GM21390 (cell line): Measurements from ENCODE around the gene EZH2.

Source experiments
- ATAC-seq: cut with Tn5 transposase; IDR thresholded peaks from one replicate; pipeline ENCODE4 v1.9.1; 2021; ENCODE audit not compliant: unreplicated experiment

The EZH2 gene

DNA sequence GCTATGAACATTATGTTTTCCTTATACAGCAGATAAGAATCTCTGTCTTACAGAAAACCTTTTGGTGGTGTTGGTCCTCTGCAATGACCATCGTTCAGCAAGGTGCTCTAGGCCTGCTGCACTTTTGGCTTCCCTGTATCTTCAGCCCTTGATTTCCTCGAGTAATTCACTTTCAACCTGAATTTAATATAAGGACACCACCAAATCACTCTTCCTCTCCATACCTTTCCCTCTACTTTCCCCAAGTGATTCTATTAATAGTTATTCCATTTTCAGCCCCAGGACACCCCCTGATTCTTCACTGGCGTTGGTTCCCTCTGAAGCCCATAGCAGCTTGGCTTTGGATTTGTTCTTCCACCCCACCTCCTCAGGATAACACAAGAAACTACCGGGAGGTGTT, 72.2 kb downstream of the EZH2 start:
- ATAC-seq = no peak

- ATAC-seq = no peak
These were observed 74.2 kb downstream of the EZH2 start for GRCh38 chr7:148809856-148810255.

- ATAC-seq = no peak
These were observed 76.7 kb downstream of the EZH2 start for GRCh38 chr7:148807436-148807835.

DNA sequence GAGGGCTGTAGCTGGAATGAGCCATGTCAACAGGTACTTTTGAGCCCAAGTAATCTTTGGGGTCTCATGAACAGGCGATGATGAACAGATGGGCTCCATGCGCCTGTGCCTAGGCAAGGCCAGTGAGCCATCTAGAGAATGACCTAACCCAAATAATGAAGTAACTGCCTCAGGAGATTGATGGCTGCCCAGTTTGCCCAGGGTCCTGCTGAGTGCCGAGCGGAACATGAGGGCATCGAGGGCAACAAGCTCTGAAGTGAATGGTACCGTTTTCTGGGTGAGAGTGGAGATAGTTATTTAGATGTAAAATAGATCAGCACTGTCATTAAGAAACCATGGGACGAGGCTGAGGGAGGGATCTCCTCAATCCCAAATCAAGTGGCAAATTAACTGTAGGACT, 77.9 kb downstream of the EZH2 start:
- ATAC-seq = no peak

DNA sequence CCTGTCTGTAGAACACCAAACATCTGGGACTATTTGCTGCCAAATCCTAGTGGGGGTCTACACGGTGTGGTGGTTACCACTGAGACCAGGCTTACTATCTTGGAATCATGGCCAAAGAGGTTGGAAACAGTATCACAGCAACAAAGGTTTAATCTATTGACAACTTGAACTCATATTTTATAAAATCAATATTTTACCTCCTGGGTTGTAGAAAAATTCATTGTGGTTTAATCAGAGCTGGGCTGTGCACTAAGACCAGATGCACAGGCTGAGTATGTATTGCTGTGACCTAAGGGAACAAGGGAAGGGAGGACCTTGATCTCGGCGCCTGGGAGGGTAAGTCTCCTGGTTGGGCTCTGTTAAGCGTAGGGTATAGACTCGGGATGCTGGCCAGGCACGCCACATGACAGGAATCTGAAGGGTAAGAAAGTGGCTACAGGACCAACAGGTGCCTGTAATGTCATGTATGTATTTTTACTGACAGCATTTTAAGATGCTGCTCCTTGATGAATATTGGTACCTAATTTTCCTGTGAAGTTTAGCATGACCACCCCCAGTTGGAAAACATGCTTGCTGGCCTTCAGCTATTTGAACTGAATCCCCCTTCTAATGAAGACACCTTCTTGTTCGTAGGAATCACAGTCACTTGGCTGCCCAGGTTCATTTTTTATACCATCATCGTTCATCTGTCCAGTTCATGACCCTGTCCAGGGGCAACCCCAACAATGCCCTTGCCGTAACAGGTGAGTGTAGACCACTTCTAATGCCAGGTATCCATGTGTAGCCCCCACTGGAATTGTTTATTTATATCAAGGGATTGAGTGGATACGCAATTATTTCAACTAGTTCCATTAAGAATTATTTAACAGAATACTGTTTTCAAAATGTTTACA, 79.5 kb downstream of the EZH2 start:
- ATAC-seq = no peak

GRCh38 chr7:148803094-148803493, 81.0 kb downstream of the EZH2 start:
- no peak for ATAC-seq

GRCh38 chr7:148802101-148802493, 82.0 kb downstream of the EZH2 start:
- ATAC-seq = no peak

DNA sequence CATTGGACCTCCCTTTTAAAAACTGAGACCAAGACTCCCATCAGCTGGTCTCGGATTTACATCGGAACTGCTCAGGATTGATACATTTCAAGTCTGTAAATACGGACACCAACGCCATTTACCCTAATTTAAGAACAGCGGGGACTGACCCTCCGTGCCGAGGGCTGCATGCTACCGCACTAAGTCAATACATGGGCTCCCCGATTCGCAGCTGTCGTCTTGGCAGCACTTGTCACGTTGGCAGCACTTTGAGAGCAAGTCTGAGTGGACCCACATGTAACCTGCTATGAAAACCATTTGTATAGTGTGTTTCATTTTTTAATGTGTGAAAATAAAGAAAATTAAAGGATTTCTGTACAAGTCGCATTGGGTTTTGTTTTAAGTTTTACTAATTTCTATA, 83.4 kb downstream of the EZH2 start:
- ATAC-seq = no peak

GRCh38 chr7:148799893-148800555, 84.1 kb downstream of the EZH2 start:
- ATAC-seq = no peak

DNA sequence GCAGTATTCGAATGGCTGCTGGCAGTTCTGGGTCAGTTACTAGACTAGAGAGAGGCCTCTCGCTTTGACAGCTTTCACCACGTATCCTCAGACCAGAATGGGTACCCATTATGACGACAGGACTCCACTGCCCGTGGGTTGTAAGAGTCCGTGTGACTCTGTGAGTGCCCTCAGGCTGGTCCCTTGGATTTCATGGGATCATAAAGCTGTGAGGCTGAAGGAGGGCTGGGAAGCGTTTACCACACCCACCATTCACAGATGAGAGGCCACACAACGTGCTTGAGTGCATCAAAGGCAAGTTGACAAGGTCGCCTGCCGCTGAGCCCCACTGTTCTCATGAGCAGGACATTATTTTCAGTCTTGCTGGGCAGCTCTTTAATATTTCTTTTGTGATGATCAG, 87.2 kb downstream of the EZH2 start:
- ATAC-seq = no peak

DNA sequence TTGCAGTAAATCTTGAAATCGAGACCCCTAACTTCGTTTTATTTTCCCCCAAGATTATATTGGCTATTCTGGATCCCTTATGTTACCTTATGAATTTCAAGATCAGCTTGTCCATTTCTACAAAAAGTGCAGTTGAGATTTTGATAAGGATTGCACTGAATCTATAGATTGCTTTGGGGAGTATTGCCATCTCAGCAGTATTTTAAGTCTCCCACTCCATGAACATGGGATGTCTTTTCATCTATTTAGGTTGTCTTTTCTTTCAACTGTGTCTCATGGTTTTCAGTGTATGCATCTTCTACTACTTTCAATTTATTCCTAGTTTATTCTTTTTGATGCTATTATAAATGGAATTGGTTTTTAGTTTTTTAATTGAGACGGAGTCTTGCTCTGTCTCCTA, 89.6 kb downstream of the EZH2 start:
- no peak for ATAC-seq

GRCh38 chr7:148793590-148793989, 90.5 kb downstream of the EZH2 start:
- ATAC-seq = no peak

- no peak for ATAC-seq
These were observed 92.5 kb downstream of the EZH2 start for GRCh38 chr7:148791546-148791945.

- no peak for ATAC-seq
These were observed 93.2 kb downstream of the EZH2 start for GRCh38 chr7:148790850-148791249.

- no peak for ATAC-seq
These were observed 93.9 kb downstream of the EZH2 start for GRCh38 chr7:148790131-148790726.

DNA sequence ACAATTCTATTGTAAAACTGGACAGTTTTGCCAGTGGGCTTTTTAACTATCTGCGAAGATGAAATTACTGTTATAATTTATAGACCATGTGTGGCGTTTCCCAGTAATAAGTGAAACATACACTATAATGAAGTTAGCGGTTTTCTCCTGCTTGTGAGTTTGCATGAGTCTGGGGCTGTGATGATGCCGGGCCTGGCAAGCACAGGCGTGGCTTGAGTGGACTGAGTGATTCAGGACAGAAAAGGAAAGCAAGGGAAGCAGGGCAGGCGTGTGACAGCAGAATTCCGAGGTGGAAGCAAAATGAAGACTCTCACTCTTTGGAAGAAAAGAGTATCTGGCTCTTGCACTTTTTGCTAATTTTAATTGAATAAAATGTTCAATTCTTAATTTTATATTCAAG, 94.9 kb downstream of the EZH2 start:
- no peak for ATAC-seq

DNA sequence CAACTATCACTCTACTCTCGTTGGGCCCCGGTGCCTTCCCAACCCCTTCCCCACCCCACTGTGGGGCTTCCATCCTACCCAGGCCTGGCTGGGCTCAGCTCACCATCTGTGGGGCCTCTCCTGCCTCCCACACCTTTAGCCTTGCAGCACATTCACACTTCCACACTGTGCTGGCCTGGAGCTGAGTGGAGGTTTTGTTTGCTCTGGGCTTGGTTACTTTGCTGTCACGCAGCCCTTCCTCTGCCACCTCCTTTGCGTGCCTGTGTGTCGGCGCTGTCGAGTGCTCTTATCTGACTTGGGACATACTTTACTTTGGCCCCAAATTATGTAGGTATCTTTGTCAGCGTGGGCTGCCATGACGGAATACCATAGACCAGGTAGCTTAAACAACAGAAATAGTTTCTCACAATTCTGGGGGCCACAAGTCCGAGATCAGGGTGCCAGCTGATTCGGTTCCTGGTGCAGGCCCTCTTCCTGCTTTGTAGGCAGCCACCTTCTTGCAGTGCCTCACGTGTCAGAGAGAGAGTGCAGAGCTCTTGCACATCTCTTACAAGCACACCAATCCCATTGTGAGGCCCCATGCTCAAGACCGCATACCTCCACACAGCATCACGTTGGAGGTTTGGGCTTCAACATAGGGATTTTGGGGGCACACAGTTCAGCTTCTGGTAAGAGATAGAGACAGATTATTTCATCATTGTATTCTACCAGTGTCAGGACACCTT, 96.4 kb downstream of the EZH2 start:
- ATAC-seq = no peak

DNA sequence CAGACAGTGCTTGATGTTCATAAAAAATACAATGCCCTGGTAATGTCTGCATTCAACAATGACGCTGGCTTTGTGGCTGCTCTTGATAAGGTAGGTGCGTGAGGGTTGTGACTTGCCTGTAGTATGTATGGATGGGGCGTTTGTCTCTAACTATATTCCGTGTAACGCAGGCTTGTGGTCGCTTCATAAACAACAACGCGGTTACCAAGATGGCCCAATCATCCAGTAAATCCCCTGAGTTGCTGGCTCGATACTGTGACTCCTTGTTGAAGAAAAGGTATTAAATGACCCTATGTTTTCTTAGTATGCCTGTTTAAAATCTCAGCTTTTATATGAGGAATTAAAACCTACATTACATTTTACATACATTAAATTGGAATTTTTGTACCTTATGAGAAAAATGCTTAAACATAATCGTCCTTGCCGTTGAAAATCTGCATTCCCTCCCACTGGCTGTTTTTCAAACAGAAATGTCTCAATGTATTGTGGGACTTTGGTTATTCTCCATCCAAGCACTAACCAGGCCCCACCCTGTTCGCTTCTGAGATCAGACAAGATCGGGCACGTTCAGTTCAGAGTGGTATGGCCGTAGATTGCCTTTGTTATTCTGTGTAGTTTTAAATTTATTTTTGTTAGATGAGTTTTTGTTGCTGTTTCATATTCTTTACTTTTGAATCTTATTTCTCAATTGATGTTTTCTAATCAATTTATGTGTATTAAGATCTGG, 100.1 kb downstream of the EZH2 start:
- ATAC-seq = no peak

- ATAC-seq = no peak
These were observed 101.2 kb downstream of the EZH2 start for GRCh38 chr7:148782757-148783456.

DNA sequence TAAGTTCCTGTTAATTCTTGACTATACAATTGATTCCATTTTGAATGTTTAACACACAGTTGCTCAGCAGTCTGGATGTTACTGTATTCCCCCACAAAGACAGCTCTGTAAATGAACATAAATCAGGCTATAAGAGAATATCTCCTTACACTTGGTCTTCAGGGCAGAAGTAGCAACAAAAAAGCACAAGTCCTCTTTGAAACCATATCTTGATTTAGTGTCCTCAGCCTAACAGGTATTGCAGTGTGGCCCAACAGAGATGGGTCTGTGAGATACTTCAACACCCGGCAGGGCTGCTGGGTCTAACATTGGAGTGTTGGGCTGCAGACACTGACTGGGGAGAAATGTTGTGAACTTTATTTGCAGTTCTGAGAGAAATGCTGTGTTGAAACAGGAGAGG, 109.6 kb downstream of the EZH2 start:
- no peak for ATAC-seq
